ENCODE results near the gene HIGD1A. TPM values are rescaled to one million over a fixed set of nuclear protein-coding genes. Genes with fewer than 3 reads are reported as not detected.
A peak's percentile ranks its signal among the peaks of the same experiment; 100 is the strongest.

HIGD1A gene
- total RNA-seq, 1 donor from 2014 or later: 125 TPM

DNA sequence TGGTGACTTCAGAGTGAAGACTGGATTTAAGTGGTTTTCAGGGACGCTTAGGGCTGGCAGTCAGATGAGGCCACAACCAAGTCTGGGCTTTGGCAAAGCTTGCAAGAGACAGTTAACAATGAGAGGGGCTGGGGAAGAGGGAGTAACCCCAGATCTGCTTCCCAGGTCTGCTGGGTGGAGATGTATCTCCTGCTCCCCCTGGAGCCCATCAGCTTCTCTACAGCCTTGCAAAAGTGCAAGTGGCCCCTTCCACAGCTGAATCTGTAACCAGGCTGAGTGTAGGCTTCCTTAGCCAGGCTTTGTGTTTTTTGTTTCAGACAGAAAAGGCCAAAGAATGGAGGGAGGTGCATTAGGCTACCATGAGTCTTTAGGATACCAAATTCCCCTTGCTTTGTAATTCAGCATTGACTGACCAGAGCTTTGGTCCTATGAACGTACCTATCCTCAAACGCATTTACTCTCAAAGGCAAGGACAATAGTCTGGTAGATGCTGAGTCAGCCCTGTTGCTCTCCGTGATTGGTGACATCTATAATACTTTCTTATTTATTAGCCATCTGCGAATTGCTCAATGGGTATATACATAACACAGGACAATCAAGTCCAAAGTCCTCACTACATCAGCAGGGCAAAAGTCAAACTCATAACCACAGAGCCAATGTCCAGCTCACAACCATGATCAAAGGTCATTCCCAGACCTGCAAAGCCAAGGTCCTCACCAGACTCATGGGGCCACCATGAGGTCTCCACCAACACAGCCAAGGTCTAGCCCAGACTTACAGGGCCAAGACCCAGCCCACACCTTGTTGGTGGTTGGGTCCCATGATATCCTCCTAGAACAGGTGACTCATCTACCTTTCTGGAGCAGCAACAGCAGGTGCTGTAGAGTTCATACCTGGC lies 48.4 kb downstream of the HIGD1A start:
- DNase-seq (ENCODE audit: low spot score): peak; percentile 35

DNA sequence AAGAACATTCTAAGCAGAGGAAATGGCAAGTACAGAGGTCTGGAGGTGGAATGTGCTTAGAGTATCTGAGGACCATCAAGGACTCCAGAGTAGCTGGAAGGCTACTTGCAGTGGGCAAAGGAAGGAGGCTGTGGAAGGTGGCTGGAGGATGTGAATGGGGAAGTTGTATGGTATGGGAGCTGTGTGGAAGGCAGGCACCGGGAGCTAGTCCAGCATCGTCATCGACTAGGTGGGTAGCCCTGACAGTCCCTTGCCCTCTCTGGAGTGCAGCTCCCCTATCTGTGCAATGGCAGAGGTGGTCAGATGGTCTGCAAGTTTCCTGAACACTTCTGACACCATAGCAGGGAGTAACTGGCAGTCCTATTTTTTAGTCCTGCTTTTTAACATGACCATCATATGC lies 50.5 kb downstream of the HIGD1A start:
- DNase-seq (ENCODE audit: low spot score): no peak

DNA sequence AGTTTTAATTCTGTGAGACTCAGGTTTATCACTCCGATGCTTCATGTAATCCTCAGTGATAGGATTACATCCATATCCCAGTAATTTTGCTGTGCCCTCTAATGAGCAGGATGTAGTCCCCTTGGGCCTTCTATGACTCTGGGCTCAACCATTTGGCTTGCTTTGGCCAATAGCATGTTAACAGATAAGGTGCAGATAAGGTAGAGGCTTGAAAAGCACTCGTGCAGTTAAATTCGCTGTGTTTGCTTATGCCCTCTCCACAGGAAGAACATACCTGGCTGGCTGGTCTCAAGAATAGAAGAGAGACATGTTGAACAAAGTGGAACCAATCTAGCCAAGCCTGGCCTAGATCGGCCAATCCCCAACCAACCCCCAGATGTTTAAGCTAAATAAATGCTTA lies 51.3 kb downstream of the HIGD1A start:
- no peak for DNase-seq (ENCODE audit: low spot score)

DNA sequence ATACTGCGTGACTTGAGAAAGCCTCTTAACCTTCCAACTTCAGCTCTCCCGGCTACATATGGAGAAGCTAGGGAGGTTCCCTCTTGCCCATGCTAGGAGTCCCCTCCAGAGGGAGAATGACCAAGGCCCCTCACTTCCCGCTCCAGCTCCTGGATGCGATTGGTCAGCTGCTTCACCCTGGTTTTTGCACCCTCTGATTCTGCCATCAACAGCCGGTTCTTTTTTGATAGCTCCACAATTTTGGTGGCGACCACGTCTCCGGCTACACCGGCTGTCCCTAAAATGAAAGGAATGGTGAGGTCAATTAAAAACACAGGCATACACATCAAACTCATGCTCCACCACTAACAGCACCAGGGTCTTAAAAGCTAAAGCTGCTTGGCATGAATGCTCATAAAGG lies 51.8 kb downstream of the HIGD1A start:
- DNase-seq (ENCODE audit: low spot score): no peak

DNA sequence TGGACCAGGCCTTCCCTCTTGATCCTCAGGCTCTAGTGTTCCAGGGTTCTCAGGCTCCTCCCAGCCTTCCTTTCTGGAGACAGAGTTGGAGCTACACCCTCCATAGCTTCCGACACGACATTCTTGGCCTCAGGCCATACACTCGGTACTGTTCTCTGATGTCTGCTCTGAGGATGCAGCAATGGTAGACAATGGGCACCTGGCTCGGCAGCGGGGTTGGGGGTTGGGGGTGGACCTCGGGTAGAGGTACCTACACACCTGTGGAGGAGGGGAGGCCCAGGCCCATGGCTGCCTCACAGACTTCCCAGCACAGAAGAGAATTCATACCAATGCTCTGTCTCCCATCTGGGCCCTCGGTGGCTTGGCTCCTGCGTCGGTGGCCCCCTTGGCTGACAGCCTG lies 52.7 kb downstream of the HIGD1A start:
- DNase-seq (ENCODE audit: low spot score): peak; percentile 55

DNA sequence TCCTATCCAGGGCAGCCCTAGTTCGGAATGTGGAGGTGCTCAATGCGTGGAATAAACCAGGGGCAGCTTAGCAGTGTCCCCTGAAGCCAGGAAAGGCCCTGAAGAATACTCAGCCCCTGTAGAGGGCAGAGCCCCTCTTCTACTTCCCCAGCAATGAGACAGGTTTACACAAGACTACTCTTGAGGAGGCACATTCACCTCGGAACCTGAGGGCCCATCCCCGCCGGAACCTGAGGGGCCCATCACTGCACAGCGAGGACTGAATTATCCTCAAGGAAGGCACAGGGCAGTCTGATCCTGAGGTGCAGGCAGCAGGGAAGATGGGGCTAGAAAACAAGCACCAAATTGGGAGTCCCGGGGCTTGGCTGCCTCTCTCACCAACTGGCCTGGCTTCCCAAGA lies 53.5 kb downstream of the HIGD1A start:
- DNase-seq (ENCODE audit: low spot score): no peak

DNA sequence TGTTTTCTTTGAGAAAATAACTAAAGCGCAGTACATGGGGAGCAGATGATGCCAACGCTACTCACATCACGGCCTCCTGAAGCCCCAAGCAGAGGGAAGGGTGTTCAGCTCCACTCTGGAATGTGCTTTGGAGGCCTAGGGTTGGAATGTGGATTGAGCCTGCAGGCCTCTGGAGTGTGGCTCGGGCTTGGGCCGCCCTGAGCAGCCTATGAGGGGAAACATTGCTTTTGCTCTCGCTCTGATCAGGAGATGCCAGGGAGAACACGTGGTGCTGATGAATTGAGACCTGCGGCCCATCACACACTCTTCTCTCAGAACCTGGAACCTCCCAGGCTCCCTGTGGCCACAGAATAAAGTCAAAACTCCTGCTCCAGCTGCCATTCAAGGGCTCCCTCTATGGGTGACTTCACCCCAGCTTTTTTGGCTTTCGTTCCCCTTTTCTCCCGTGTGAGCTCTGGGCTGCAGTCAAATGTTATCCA lies 54.5 kb downstream of the HIGD1A start:
- peak; percentile 70 for DNase-seq (ENCODE audit: low spot score)

DNA sequence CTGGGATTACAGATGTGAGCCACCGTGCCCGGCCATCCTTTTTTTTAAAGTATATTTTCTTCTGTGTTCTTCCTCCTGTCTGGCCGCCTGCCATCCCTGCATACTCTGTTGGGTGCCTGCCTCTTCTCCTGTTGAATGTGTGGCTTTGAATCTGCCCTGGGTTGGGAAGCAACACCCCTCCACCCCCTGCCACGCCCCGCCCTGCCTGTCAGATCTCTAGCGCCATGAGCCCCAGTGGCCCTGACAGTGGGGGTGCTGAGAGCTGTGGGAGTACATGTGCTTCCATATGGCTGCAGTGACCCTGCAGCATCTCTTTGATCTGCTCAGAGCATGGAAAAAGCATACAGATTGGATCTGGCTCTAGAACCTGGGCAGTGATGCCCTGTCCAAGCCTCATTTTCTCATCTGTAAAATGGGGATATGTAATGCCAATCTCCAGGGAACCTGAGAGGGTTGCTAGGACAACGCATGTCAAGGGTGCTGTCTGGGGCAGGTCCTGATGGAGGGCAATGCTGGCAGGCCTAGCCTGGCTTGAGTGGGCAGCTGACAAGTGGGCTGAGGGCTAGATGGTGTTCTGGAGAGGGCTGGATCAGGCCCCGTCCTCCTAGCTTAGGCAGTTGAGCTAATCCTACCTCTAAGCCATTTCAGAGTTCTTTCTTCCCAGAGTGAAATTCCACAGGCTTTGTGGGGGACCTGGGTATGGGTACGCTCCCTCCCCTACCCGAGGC lies 55.1 kb downstream of the HIGD1A start:
- no peak for DNase-seq (ENCODE audit: low spot score)

DNA sequence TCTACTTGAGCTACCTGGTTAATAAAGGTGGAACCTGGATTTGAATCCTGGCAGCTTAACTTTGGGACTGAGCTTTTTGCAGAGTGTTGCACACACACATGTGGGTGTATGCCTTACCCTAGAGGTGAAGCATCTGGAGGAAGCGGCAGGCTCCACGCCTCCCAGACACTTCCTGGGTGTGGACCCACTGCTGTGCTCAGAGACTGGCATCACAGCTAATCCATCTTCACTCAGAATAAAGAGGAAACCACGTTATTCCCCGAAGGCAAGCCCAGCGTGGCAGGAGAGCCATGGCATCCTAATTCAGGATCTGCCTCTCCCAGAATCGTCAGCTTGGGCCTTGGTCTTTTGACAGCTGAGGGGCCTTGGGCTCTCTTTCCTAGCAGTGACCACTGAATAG lies 56.7 kb downstream of the HIGD1A start:
- DNase-seq (ENCODE audit: low spot score): no peak

DNA sequence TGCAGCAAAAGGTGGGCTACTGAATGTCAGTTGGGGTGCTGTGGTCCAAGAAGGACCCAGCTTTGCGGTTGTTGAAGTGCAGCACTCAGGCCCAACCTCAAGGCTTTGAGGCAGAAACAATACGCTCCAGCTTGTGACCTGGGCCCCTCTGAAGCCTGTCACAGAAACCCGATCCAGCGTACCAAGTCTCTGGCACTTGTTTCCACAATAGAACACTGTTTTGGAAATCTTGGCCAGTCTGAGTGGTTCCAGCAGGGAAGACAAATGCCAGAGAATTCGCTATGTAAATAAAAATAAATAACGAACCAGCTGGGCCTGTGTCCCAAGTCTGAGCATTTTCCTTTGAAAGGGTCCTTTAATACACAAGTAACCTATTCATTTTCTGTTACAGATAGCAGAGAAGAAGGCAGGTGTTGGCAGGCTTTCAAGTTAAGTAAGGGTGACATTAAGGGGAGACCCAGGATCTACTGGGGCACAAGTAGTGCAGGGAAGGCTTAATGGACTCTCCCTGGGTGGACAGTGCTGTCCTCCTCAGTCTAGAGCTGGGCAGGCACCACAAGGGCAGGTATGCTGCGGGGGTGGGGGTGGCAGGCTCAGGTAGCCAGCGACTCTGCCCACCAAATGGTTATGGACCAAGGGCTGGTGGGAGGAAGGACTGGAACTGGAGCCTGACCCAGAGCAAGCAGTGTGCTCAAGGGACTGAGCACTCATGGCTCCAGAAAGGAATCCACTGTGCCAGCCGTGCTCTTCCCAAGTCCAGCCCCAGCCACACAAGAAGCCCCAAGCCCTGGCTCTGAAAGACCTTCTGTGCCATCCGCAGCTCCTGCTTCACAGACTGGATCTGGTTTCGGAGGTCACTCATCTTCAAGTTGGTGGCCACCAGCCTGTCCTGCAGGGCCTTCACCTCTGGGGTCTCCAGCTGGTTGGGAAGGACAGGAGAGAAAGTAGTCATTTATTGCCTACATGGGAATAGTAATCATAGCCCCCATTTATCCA lies 57.5 kb downstream of the HIGD1A start:
- DNase-seq (ENCODE audit: low spot score): no peak

DNA sequence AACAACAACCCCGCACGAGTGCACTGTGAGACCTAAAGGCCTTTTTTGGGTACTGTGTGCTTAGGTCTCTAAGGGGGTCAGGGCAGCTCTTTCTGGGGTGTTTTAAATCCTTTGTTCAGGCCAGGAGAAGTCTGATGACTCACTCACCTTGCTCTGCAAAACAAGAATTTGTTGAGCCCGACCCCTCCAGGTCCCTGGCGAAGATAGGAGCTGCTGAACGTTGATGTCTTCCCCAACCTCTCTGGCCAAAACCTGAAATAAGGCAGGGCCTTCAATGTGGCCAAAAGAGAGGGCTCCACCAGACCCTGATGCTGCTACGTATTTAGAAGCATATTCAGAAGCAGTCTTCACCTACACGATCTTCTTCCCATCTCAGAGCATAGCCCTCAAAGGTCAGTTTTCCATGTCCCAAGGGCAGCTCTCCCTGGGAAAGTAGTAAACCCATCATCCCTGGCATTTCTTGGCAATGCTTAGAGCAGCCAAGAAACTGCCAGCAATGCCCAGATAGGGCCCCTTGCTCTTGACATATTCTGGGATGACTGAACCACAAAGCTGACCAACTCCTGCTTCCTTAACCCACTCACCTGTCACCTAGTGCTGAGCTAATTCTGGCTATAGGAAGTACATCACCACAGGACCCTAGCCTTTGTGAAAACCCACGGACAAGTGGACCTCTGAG lies 58.4 kb downstream of the HIGD1A start:
- DNase-seq (ENCODE audit: low spot score): no peak

DNA sequence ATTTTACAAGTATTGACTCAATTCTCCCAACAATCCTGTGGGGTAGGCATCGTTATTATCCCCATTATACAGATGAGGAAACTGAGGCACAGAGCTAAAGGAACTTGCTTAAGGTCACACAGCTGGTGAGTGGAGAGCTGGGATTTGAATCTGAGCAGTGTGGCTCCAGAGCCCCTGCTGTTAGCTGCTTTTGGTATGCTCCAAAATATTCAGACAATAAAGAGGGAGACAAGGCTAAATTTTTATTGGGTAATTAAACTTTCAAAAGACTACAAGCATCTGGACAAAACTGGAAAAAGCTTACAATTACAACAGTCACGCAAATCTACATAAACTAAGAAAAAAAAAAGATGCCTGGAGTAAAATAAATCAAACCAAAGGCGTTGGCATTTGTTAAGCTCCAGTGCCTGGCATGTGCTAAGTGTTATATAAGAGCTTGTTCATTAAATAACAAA lies 59.0 kb downstream of the HIGD1A start:
- DNase-seq (ENCODE audit: low spot score): no peak

DNA sequence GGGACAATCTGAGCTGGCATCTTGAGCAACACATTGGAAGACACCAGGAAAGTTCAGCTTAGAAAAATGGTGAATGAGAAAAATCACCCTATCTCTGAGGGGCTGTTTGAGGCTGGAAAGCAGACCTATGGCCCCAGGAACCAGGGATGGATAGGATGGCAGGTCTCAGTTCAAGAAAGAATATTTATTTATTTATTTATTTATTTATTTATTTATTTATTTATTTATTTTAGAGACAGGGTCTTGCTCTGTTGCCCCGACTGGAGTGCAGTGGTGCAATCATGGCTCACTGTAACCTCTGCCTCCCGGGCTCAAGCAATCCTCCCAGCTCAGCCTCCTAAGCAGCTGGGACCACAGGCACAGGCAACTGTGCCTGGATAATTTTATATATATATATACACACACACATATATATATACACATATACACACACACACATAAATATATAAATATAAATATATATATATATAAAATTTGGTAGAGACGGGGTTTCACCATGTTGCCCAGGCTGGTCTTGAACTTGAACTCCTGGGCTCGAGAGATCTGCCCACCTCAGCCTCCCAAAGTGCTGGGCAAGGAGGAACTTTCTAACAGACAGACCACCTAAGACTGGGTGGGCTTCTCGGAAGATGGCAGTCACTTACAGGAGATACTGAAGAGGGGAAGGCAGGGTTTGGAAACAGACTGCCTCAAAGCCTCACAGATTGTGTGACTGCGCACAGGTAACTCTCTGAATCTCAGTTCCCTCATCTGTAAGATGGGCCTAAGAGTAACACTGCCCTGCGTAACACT lies 60.9 kb downstream of the HIGD1A start:
- DNase-seq (ENCODE audit: low spot score): no peak

DNA sequence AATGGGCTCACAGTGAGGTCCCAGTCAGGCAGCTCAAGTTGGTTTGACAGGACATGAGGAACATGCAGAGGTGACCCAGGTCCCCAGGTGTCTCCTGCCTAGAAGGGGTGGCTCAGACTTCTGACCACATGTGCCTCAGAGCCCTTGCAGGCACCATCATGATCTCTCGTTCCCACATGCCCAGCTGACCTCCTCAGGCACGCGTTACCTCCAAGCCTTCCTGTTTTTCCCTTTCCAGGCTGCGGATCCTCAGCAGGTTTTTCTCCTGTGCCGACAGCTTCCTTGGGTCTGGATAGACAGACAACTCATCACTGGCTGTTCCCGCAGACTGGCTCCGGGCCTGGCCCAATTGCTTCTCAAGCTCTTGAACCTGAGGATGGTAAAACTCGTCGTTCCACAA lies 61.6 kb downstream of the HIGD1A start:
- no peak for DNase-seq (ENCODE audit: low spot score)

DNA sequence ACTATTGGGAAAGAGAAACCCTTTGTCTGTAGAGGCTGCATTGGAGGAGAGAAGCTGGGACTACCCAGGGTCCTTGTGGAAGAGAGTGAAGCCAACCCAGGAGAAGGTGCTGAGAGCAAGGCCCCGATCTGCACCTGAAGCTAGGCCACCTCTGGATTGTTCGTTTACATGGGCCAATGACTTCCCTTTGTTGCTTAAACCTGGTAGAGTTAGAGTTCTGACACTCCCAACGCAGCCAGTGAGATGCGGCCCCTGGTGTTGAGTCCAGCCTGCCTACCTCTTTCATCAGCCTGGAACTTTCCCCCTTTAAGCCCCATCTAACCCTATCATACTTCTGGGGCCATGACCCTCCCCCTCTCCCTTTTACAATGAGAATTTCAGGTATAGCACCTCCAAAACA lies 62.0 kb downstream of the HIGD1A start:
- DNase-seq (ENCODE audit: low spot score): no peak

DNA sequence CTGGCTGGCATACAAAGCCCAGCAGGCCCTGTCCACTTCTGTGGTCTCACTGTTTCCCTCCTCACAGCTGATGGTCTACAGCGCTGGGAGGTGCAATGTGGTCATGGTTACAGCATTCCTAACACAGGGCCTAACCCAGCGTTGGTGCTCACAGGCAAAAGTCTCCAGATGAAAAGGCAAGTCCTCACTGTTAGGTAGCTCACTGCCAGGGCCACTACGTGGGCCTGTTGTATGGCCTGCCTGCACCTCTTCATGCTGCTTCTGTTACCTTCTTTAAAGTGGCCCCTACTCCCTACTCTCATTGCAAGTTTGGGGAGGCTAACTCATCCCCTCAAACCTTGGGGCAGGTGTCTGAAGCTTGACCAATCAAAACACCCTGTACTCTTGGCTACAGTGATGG lies 62.5 kb downstream of the HIGD1A start:
- DNase-seq (ENCODE audit: low spot score): no peak

DNA sequence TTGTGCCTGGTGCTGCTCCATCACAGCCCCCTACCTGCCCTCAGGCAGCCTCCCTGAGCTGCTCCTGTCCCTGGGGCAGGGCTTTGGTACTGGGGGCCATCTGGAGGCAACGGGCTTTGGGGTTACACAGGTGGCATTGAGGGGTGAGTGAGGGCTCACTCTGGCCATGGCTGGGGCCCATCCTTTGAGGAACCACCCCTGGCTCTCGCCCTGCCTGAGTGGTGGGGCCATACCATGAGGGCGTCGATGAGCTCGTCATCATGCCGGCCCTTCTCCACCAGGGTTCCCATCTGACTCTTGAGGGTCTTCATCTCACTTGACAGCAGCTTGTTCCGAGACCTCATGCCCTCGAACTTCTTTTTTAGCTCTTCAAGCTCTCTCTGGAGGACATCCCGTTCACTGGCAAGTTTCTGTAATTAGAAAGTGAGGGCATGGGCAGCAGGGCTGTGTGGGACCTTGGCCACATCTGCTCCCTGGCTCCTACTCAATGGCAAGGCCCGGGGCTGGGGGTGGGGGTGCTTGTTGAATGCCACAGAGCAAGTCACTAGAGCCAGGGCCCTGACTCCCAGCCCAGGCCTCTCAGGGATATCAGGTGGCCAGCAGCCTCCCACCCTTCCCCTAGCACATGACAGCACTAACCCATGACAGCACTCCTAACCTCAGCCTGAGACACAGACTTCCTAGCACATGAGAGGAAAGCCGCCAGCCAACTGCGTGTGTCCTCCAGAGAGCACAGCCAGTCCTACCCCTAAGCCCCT lies 64.7 kb downstream of the HIGD1A start:
- DNase-seq (ENCODE audit: low spot score): no peak

DNA sequence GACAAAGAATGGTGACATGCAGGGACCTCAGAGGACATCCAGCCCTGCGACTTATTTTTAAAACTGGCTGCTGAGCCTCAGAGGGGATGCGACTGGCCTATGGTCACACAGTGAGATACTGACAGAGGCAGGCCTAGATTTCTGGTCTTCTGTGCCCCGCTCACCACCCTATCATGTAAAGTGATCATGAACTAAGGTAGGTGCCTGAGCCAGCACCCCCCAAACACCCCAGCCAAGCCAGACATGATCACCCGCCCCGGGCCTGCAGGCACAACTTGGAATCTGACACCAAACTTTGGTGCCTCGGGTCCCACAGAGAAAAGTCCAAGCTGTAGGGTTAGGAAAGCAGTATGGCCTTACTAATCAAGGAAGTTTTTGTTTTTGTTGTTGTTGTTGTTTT lies 67.8 kb downstream of the HIGD1A start:
- no peak for DNase-seq (ENCODE audit: low spot score)

DNA sequence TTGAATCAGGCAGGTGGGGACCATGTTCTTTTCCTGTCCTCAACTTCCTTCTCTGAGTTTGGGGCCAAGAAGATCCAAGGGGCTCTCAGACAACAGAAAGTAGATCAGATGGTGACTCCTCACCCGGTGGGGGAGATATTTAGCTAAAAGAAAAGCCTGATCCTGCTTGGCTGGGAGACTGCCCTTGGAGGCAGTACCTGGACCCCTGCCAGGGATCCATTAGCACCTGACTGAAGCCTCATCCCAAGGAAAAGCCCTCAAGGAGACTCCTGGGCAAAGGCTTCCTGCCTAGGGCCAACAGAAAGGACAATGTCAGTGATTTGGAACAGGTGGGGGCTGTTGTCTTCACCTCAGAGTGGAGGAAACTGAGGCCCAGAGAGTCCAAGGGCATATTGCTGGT lies 68.2 kb downstream of the HIGD1A start:
- no peak for DNase-seq (ENCODE audit: low spot score)
